Endothelial cell of umbilical vein (primary cell): ENCODE data around the gene SLC6A19. TPM values are rescaled to one million over a fixed set of nuclear protein-coding genes. Genes with fewer than 3 reads are reported as not detected.

Experiments used
- BruUV-seq: library from RNA; stranded (reverse); fragments of 400-500 nt; replicated peaks from 2 replicates; lab custom pipeline; 2021; lab: Mats Ljungman, UMichigan
- CTCF ChIA-PET: fragments of 300-600, 350-600 bp; sonication (Branson Sonifier 250); formaldehyde crosslinking; loops from one replicate; lab custom pipeline; 2021; ENCODE audit warnings: antibody characterized with exemption, inconsistent platforms; lab: Charles Lee
- POLR2A ChIA-PET: fragments of 300-600, 350-600 bp; sonication (Branson Sonifier 250); formaldehyde crosslinking; loops from one replicate; lab custom pipeline; 2021; ENCODE audit warnings: antibody characterized with exemption, inconsistent platforms; lab: Charles Lee
- DNase-seq: peaks from one replicate; pipeline ENCODE4 v3.0.0-alpha.2; 2011; ENCODE audit warnings: low read depth, low spot score
- FAIRE-seq: peaks from 2 replicates; lab custom pipeline; 2011; peaks lifted over from hg19 to GRCh38; lab: Jason Lieb, UNC
- H2AFZ ChIP-seq: 2 replicates; pipeline ENCODE4 v1.6.0; 2012; ENCODE audit warnings: low read depth, low read length, control low read depth, inconsistent platforms
- H3K27ac ChIP-seq: 2 replicates; pipeline ENCODE4 v1.5.1; 2011; ENCODE audit warnings: low read depth, mild to moderate bottlenecking, control low read depth, low read length, moderate library complexity; ENCODE audit not compliant: insufficient read depth
- H3K27me3 ChIP-seq, 2 experiments: 2 replicates each; pipeline versions ENCODE4 v1.6.0 to v1.6.1; 2011; ENCODE audit warnings: low read length in 2 of 2, mixed read lengths in 1 of 2; ENCODE audit not compliant: control insufficient read depth in 2 of 2, insufficient read depth in 2 of 2
- H3K36me3 ChIP-seq, 2 experiments: 2 replicates in 1 of 2; 3 replicates in 1 of 2; pipeline ENCODE4 v1.5.1; 2011; ENCODE audit warnings: low read length in 2 of 2, mild to moderate bottlenecking in 1 of 2, moderate library complexity in 1 of 2; ENCODE audit not compliant: control insufficient read depth in 2 of 2, insufficient read depth in 2 of 2; ENCODE audit errors: extremely low read depth in 1 of 2
- H3K4me1 ChIP-seq: 3 replicates; pipeline ENCODE4 v1.5.1; 2011; ENCODE audit warnings: mild to moderate bottlenecking, low read length; ENCODE audit not compliant: control insufficient read depth, insufficient read depth; ENCODE audit errors: extremely low read depth
- H3K4me2 ChIP-seq: 2 replicates; pipeline ENCODE4 v1.6.1; 2011; ENCODE audit warnings: low read length, control low read depth, mixed read lengths; ENCODE audit not compliant: insufficient read depth
- H3K4me3 ChIP-seq, 3 experiments: fragments of 200-600 bp in 1 of 3; sonication (generic), shearing (Covaris generic) in 1 of 3; replicated peaks in 1 of 3; 2 replicates each; pipeline ENCODE4 v1.5.1; 2011 to 2016; ENCODE audit warnings: control low read depth in 3 of 3, low read length in 3 of 3, mild to moderate bottlenecking in 2 of 3, inconsistent platforms in 1 of 3, low read depth in 1 of 3, moderate library complexity in 1 of 3; ENCODE audit not compliant: insufficient read depth in 1 of 3
- H3K79me2 ChIP-seq: 2 replicates; pipeline ENCODE4 v1.6.0; 2012; ENCODE audit warnings: low read length, inconsistent platforms; ENCODE audit not compliant: control insufficient read depth, insufficient read depth
- H3K9ac ChIP-seq: replicated peaks from 2 replicates; pipeline ENCODE3; 2011; ENCODE audit warnings: low read length, control low read depth; ENCODE audit not compliant: insufficient read depth; ENCODE audit errors: extremely low read depth
- H3K9me1 ChIP-seq: replicated peaks from 3 replicates; pipeline ENCODE4 v1.6.0; 2011; ENCODE audit warnings: mild to moderate bottlenecking, low read length; ENCODE audit not compliant: control insufficient read depth, insufficient read depth; ENCODE audit errors: extremely low read depth
- H3K9me3 ChIP-seq: replicated peaks from 2 replicates; pipeline ENCODE4 v1.5.1; 2012; ENCODE audit warnings: low read length, inconsistent platforms; ENCODE audit not compliant: control insufficient read depth, insufficient read depth
- H4K20me1 ChIP-seq: replicated peaks from 2 replicates; pipeline ENCODE3; 2011; ENCODE audit warnings: mild to moderate bottlenecking, low read length; ENCODE audit not compliant: control insufficient read depth, insufficient read depth; ENCODE audit errors: extremely low read depth
- EZH2 ChIP-seq: IDR thresholded peaks from 2 replicates; pipeline ENCODE4 v1.6.1; 2012; ENCODE audit warnings: borderline replicate concordance, low read depth, mild to moderate bottlenecking, moderate library complexity, low read length, inconsistent platforms; ENCODE audit not compliant: severe bottlenecking
- FOS ChIP-seq: IDR thresholded peaks from 2 replicates; pipeline ENCODE4 v1.6.1; 2011; ENCODE audit warnings: mild to moderate bottlenecking, low read length, moderate library complexity, borderline replicate concordance; ENCODE audit not compliant: insufficient read depth
- GATA2 ChIP-seq: IDR thresholded peaks from 2 replicates; pipeline ENCODE4 v1.7.0; 2011; ENCODE audit warnings: low read depth, mild to moderate bottlenecking, moderate library complexity, mixed read lengths, low read length; ENCODE audit not compliant: insufficient read length, insufficient read depth
- JUN ChIP-seq: IDR thresholded peaks from 2 replicates; pipeline ENCODE4 v1.6.1; 2011; ENCODE audit warnings: borderline replicate concordance, low read depth; ENCODE audit not compliant: insufficient read length, insufficient read depth
- MYC ChIP-seq: IDR thresholded peaks from one replicate; pipeline ENCODE4 v1.6.1; 2011; ENCODE audit warnings: mild to moderate bottlenecking, low read depth, low read length
- POLR2A ChIP-seq: IDR thresholded peaks from 2 replicates; pipeline ENCODE4 v1.6.1; 2012; ENCODE audit warnings: low read depth, mild to moderate bottlenecking, control low read depth, low read length
- POLR2AphosphoS5 ChIP-seq: IDR thresholded peaks from 2 replicates; pipeline ENCODE4 v1.6.1; 2012; ENCODE audit warnings: low read depth, mild to moderate bottlenecking, control low read depth, low read length, moderate library complexity; ENCODE audit not compliant: insufficient read depth
- dilution Hi-C: fragments of 300-500 bp; cut with MboI; formaldehyde crosslinking; loops from one replicate; pipeline ENCODE4 v1.15.0; 2019; ENCODE audit warnings: low sequenced_read_pairs; ENCODE audit not compliant: extremely low pct_ligation_motif_present
- intact Hi-C: fragments of 100-400 bp; cut with micrococcal nuclease; formaldehyde crosslinking; loops from one replicate; pipeline ENCODE4 v1.10.0; 2022
- polyA plus RNA-seq, 4 experiments: library from polyadenylated mRNA; depleted of rRNA in 3 of 4; stranded (reverse) in 3 of 4; unstranded in 1 of 4; fragments of >200 nt; gene quantifications; 2 replicates each; pipeline versions ENCODE4 v1.2.1 to v1.2.3, GENCODE V29; 2011 to 2012; ENCODE audit warnings: missing spikeins in 1 of 4
- total RNA-seq: library from RNA; stranded (reverse); gene quantifications from 2 replicates; pipeline ENCODE4 v1.2.3, GENCODE V29; 2021
- TF ChIP-seq, protein P1 (sequence below), 2 donors: IDR thresholded peaks; 1 replicate in 1 of 2; 2 replicates in 1 of 2; pipeline ENCODE4 v1.5.1; 2011; ENCODE audit warnings: low read length in 2 of 2, mild to moderate bottlenecking in 2 of 2, moderate library complexity in 2 of 2, control low read depth in 1 of 2, inconsistent platforms in 1 of 2, low read depth in 1 of 2; ENCODE audit not compliant: insufficient read depth in 1 of 2; ENCODE audit errors: extremely low read depth in 1 of 2
- TF ChIP-seq, protein P2 (sequence below): IDR thresholded peaks from 2 replicates; pipeline ENCODE4 v1.6.1; 2011; ENCODE audit not compliant: insufficient read depth, insufficient read length

The SLC6A19 gene
- total and polyA plus RNA-seq, 2 donors (not counting 3 experiments of a cell fraction or from before 2014, with no cell fraction given): not detected

DNA sequence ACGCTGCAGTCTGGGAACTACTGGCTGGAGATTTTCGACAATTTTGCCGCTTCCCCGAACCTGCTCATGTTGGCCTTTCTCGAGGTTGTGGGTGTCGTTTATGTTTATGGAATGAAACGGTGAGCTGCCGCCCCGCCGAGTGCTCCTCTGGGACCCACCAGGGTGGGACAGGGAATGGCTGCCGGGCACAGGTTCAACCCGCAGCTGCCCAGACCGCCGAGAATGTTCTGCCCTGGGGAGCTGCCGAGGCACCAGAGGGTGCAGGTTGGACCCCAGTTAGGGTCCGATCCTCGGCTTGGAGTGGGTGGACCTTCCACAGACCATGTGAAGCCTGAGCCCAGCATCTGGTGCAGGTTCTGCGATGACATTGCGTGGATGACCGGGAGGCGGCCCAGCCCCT is 42.9 kb downstream of the SLC6A19 start:
- FAIRE-seq: no peak
- H3K4me1 ChIP-seq: no peaks in the 10 kb centered on the region
- H3K36me3 ChIP-seq: no peaks in the 10 kb centered on the region
- no peaks in the 10 kb centered on the region for H4K20me1 ChIP-seq
- H3K9ac ChIP-seq: no peak overlapping the region
- peaks cover 0 to 3% of the 10 kb centered on the region in 2 experiments for H3K27me3 ChIP-seq
- no peak overlapping the region for H2AFZ ChIP-seq
- no peaks in the 10 kb centered on the region for H3K9me3 ChIP-seq
- no peak overlapping the region for H3K4me3 ChIP-seq
- intact Hi-C loops: no loop called here
- DNase-seq: no peak
- no peak for TF ChIP-seq GATA2
- TF ChIP-seq JUN: no peak
- TF ChIP-seq POLR2AphosphoS5: no peak
- TF ChIP-seq, protein P1, sequence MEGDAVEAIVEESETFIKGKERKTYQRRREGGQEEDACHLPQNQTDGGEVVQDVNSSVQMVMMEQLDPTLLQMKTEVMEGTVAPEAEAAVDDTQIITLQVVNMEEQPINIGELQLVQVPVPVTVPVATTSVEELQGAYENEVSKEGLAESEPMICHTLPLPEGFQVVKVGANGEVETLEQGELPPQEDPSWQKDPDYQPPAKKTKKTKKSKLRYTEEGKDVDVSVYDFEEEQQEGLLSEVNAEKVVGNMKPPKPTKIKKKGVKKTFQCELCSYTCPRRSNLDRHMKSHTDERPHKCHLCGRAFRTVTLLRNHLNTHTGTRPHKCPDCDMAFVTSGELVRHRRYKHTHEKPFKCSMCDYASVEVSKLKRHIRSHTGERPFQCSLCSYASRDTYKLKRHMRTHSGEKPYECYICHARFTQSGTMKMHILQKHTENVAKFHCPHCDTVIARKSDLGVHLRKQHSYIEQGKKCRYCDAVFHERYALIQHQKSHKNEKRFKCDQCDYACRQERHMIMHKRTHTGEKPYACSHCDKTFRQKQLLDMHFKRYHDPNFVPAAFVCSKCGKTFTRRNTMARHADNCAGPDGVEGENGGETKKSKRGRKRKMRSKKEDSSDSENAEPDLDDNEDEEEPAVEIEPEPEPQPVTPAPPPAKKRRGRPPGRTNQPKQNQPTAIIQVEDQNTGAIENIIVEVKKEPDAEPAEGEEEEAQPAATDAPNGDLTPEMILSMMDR (IDR thresholded peaks at IDR 0.05; ENCODE audit: extremely low read depth in 1 of 2, insufficient read depth in 1 of 2, low read depth in 1 of 2, low read length in 2 of 2): no peak
- no peak for TF ChIP-seq MYC
- no peak for TF ChIP-seq EZH2
- TF ChIP-seq POLR2A: no peak
- TF ChIP-seq, protein P2, sequence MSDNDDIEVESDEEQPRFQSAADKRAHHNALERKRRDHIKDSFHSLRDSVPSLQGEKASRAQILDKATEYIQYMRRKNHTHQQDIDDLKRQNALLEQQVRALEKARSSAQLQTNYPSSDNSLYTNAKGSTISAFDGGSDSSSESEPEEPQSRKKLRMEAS: no peak
- no peak for TF ChIP-seq FOS
- ChIA-PET POLR2A (no interaction called here), CTCF (no interaction called here)
- no TSS peak for BruUV-seq
- dilution Hi-C loops: no loop called here
- H3K9me1 ChIP-seq: no peaks in the 10 kb centered on the region
- H3K4me2 ChIP-seq: no peak overlapping the region
- H3K79me2 ChIP-seq: no peaks in the 10 kb centered on the region
- no peak overlapping the region for H3K27ac ChIP-seq
